ENCODE data around the gene TBC1D2. TPM values are rescaled to one million over a fixed set of nuclear protein-coding genes. Genes with fewer than 3 reads are reported as not detected.

The TBC1D2 gene
- total and polyA plus RNA-seq, 2 donors = 2.5 to 21.2 TPM

DNA sequence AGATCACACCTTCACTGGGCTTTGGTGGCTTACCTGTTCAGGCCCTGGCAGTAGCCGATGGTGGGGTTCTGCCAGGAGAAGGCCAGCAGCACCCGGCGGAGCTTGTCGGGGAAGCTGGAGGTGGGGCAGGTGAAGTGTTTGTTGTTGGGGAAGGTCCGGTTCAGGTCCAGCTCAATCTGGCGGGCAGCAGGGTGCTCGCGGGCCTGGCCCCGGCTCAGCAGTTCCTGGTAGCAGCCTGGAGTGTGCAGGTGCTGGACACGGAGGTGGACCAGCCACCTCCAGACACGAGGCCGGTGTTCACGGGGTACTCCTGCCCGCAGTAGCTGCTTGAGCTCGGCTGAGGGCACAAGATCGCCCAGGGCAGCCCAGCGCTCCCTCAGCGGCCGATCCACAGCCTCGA, 46.8 kb downstream of the TBC1D2 start:
- WGBS = 99% methylated on average over 20 of the region's 20 CpGs
- DNase-seq (ENCODE audit: low read depth in 6 of 9, low spot score in 9 of 9) = no peak
- no peak overlapping the region for H3K27ac ChIP-seq (ENCODE audit: low read depth in 1 of 2, low read length in 1 of 2)
- H3K9me3 ChIP-seq (ENCODE audit: control insufficient read depth in 2 of 2, insufficient read depth in 1 of 2, low read length in 1 of 2) = no peaks in the 10 kb centered on the region
- peaks cover 0 to 6% of the 10 kb centered on the region in 2 donors for H3K4me1 ChIP-seq (ENCODE audit: control insufficient read depth in 2 of 2, insufficient read depth in 2 of 2, low read length in 2 of 2)
- no peaks in the 10 kb centered on the region for H3K27me3 ChIP-seq (ENCODE audit: control insufficient read depth in 2 of 2, insufficient read depth in 1 of 2, low read length in 1 of 2)
- no peak overlapping the region for H3K4me3 ChIP-seq (ENCODE audit: low read length in 2 of 2)
- H3K36me3 ChIP-seq (ENCODE audit: control insufficient read depth in 2 of 2, insufficient read depth in 2 of 2, low read length in 1 of 2) = peaks cover 0 to 9% of the 10 kb centered on the region in 2 donors

DNA sequence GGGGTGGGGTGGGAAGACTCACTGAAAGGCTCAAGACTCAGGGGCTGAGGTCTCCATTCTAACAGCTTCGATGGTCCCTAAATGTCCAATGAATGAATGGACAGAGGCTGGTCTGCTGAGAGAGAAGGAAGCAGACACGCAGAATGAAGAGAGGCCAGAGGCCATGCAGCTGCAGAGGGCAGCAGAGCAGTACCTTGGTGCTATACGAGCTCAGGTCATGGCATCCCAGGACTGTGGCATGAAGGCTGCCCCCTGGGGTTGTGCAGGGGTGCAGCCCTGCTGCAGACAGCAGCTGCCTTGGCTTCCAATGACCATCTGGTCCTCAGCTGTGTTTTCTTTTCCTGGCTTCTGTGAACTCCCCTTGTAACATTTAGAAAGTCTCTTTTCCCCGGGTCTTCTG, 47.8 kb downstream of the TBC1D2 start:
- Histone ChIP-seq H3K9me3 (ENCODE audit: control insufficient read depth in 2 of 2, insufficient read depth in 1 of 2, low read length in 1 of 2) (no peaks in the 10 kb centered on the region), H3K36me3 (ENCODE audit: control insufficient read depth in 2 of 2, insufficient read depth in 2 of 2, low read length in 1 of 2) (peaks cover 0 to 6% of the 10 kb centered on the region in 2 donors), H3K4me1 (ENCODE audit: control insufficient read depth in 2 of 2, insufficient read depth in 2 of 2, low read length in 2 of 2) (peaks cover 0 to 6% of the 10 kb centered on the region in 2 donors), H3K27me3 (ENCODE audit: control insufficient read depth in 2 of 2, insufficient read depth in 1 of 2, low read length in 1 of 2) (no peaks in the 10 kb centered on the region), H3K27ac (ENCODE audit: low read depth in 1 of 2, low read length in 1 of 2) (no peak overlapping the region), H3K4me3 (ENCODE audit: low read length in 2 of 2) (no peak overlapping the region)
- DNase-seq (ENCODE audit: low read depth in 6 of 9, low spot score in 9 of 9) = no peak
- 95% methylated on average over 4 of the region's 4 CpGs for WGBS

GRCh38 chr9:98206754-98207153, 48.7 kb downstream of the TBC1D2 start:
- no peaks in the 10 kb centered on the region for H3K9me3 ChIP-seq (ENCODE audit: control insufficient read depth in 2 of 2, insufficient read depth in 1 of 2, low read length in 1 of 2)
- H3K4me3 ChIP-seq (ENCODE audit: low read length in 2 of 2) = no peak overlapping the region
- peak overlapping the region in 1 of 2 donors; percentile 14 for H3K27ac ChIP-seq (ENCODE audit: low read depth in 1 of 2, low read length in 1 of 2)
- H3K4me1 ChIP-seq (ENCODE audit: control insufficient read depth in 2 of 2, insufficient read depth in 2 of 2, low read length in 2 of 2) = peaks cover 0 to 6% of the 10 kb centered on the region in 2 donors
- peaks cover 0 to 5% of the 10 kb centered on the region in 2 donors for H3K36me3 ChIP-seq (ENCODE audit: control insufficient read depth in 2 of 2, insufficient read depth in 2 of 2, low read length in 1 of 2)
- no peak for DNase-seq (ENCODE audit: low read depth in 6 of 9, low spot score in 9 of 9)
- WGBS = 73% methylated on average over 2 of the region's 2 CpGs
- H3K27me3 ChIP-seq (ENCODE audit: control insufficient read depth in 2 of 2, insufficient read depth in 1 of 2, low read length in 1 of 2) = no peaks in the 10 kb centered on the region

- Histone ChIP-seq H3K27ac (ENCODE audit: low read depth in 1 of 2, low read length in 1 of 2) (no peak overlapping the region), H3K27me3 (ENCODE audit: control insufficient read depth in 2 of 2, insufficient read depth in 1 of 2, low read length in 1 of 2) (no peaks in the 10 kb centered on the region), H3K4me3 (ENCODE audit: low read length in 2 of 2) (no peak overlapping the region), H3K4me1 (ENCODE audit: control insufficient read depth in 2 of 2, insufficient read depth in 2 of 2, low read length in 2 of 2) (peaks cover 0 to 6% of the 10 kb centered on the region in 2 donors), H3K36me3 (ENCODE audit: control insufficient read depth in 2 of 2, insufficient read depth in 2 of 2, low read length in 1 of 2) (peaks cover 0 to 2% of the 10 kb centered on the region in 2 donors), H3K9me3 (ENCODE audit: control insufficient read depth in 2 of 2, insufficient read depth in 1 of 2, low read length in 1 of 2) (no peaks in the 10 kb centered on the region)
- WGBS = 94% methylated on average over 4 of the region's 4 CpGs
- DNase-seq (ENCODE audit: low read depth in 6 of 9, low spot score in 9 of 9) = no peak
Measured at GRCh38 chr9:98204692-98205091, 50.8 kb downstream of the TBC1D2 start.

GRCh38 chr9:98203153-98203552, 52.3 kb downstream of the TBC1D2 start:
- Histone ChIP-seq H3K4me1 (ENCODE audit: control insufficient read depth in 2 of 2, insufficient read depth in 2 of 2, low read length in 2 of 2) (peaks cover 0 to 6% of the 10 kb centered on the region in 2 donors), H3K27ac (ENCODE audit: low read depth in 1 of 2, low read length in 1 of 2) (no peak overlapping the region), H3K4me3 (ENCODE audit: low read length in 2 of 2) (no peak overlapping the region), H3K9me3 (ENCODE audit: control insufficient read depth in 2 of 2, insufficient read depth in 1 of 2, low read length in 1 of 2) (no peaks in the 10 kb centered on the region), H3K36me3 (ENCODE audit: control insufficient read depth in 2 of 2, insufficient read depth in 2 of 2, low read length in 1 of 2) (peaks cover 0 to 6% of the 10 kb centered on the region in 2 donors), H3K27me3 (ENCODE audit: control insufficient read depth in 2 of 2, insufficient read depth in 1 of 2, low read length in 1 of 2) (no peaks in the 10 kb centered on the region)
- no peak for DNase-seq (ENCODE audit: low read depth in 6 of 9, low spot score in 9 of 9)
- 84% methylated on average over 7 of the region's 7 CpGs for whole genome bisulfite sequencing

- WGBS = 98% methylated on average over 5 of the region's 5 CpGs
- no peaks in the 10 kb centered on the region for H3K27me3 ChIP-seq (ENCODE audit: control insufficient read depth in 2 of 2, insufficient read depth in 1 of 2, low read length in 1 of 2)
- DNase-seq (ENCODE audit: low read depth in 6 of 9, low spot score in 9 of 9) = no peak
- H3K9me3 ChIP-seq (ENCODE audit: control insufficient read depth in 2 of 2, insufficient read depth in 1 of 2, low read length in 1 of 2) = no peaks in the 10 kb centered on the region
- no peak overlapping the region for H3K4me3 ChIP-seq (ENCODE audit: low read length in 2 of 2)
- H3K4me1 ChIP-seq (ENCODE audit: control insufficient read depth in 2 of 2, insufficient read depth in 2 of 2, low read length in 2 of 2) = peaks cover 0 to 6% of the 10 kb centered on the region in 2 donors
- H3K27ac ChIP-seq (ENCODE audit: low read depth in 1 of 2, low read length in 1 of 2) = no peak overlapping the region
- peaks cover 0 to 6% of the 10 kb centered on the region in 2 donors for H3K36me3 ChIP-seq (ENCODE audit: control insufficient read depth in 2 of 2, insufficient read depth in 2 of 2, low read length in 1 of 2)
Measured at GRCh38 chr9:98202252-98202651, 53.2 kb downstream of the TBC1D2 start.

DNA sequence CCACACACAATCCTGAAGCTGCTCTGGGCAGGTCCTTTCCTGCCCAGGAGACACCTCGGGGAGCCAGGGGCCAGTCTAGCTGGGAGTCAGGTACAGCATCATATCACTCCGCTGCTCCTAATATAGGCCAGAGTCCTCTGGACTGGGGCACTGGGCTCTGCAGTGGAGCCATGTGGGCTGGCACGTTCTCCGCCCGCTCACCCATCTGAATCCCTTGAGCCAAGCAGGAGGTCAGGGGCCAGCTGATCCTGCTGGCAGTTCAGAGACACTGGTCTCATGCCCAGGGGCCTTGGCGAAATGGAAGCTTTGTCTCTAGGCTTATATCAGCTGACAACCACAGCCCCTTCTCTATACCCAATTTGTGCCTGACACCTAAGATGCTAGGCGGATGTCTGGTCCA, 53.7 kb downstream of the TBC1D2 start:
- no peak for DNase-seq (ENCODE audit: low read depth in 6 of 9, low spot score in 9 of 9)
- Histone ChIP-seq H3K4me1 (ENCODE audit: control insufficient read depth in 2 of 2, insufficient read depth in 2 of 2, low read length in 2 of 2) (peaks cover 0 to 6% of the 10 kb centered on the region in 2 donors), H3K4me3 (ENCODE audit: low read length in 2 of 2) (no peak overlapping the region), H3K9me3 (ENCODE audit: control insufficient read depth in 2 of 2, insufficient read depth in 1 of 2, low read length in 1 of 2) (no peaks in the 10 kb centered on the region), H3K27me3 (ENCODE audit: control insufficient read depth in 2 of 2, insufficient read depth in 1 of 2, low read length in 1 of 2) (no peaks in the 10 kb centered on the region), H3K27ac (ENCODE audit: low read depth in 1 of 2, low read length in 1 of 2) (no peak overlapping the region), H3K36me3 (ENCODE audit: control insufficient read depth in 2 of 2, insufficient read depth in 2 of 2, low read length in 1 of 2) (peaks cover 0 to 6% of the 10 kb centered on the region in 2 donors)
- 96% methylated on average over 7 of the region's 7 CpGs for WGBS

DNA sequence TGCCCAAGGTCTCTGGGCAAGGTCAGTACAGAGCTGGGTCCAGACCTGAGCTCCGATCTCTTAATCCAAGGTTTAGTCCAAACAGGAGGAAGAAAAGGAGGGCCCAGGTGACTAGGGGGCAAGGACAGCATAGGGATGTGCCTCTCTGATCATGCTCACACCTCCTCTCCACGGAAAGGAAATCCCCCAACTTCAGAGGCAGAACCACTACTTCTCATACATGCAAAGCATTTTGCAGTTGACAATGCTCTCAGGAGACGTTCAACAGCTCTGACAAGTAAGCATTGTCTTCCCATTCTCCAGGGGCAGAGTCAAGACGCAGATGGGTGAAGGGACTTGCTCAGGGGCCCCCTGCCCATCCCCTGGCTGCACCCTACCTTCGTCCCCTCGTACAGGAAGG, 54.3 kb downstream of the TBC1D2 start:
- 90% methylated on average over 6 of the region's 6 CpGs for WGBS
- Histone ChIP-seq H3K9me3 (ENCODE audit: control insufficient read depth in 2 of 2, insufficient read depth in 1 of 2, low read length in 1 of 2) (no peaks in the 10 kb centered on the region), H3K27ac (ENCODE audit: low read depth in 1 of 2, low read length in 1 of 2) (no peak overlapping the region), H3K36me3 (ENCODE audit: control insufficient read depth in 2 of 2, insufficient read depth in 2 of 2, low read length in 1 of 2) (peaks cover 0 to 6% of the 10 kb centered on the region in 2 donors), H3K4me1 (ENCODE audit: control insufficient read depth in 2 of 2, insufficient read depth in 2 of 2, low read length in 2 of 2) (peaks cover 0 to 2% of the 10 kb centered on the region in 2 donors), H3K4me3 (ENCODE audit: low read length in 2 of 2) (no peak overlapping the region), H3K27me3 (ENCODE audit: control insufficient read depth in 2 of 2, insufficient read depth in 1 of 2, low read length in 1 of 2) (no peaks in the 10 kb centered on the region)
- DNase-seq (ENCODE audit: low read depth in 6 of 9, low spot score in 9 of 9) = no peak

DNA sequence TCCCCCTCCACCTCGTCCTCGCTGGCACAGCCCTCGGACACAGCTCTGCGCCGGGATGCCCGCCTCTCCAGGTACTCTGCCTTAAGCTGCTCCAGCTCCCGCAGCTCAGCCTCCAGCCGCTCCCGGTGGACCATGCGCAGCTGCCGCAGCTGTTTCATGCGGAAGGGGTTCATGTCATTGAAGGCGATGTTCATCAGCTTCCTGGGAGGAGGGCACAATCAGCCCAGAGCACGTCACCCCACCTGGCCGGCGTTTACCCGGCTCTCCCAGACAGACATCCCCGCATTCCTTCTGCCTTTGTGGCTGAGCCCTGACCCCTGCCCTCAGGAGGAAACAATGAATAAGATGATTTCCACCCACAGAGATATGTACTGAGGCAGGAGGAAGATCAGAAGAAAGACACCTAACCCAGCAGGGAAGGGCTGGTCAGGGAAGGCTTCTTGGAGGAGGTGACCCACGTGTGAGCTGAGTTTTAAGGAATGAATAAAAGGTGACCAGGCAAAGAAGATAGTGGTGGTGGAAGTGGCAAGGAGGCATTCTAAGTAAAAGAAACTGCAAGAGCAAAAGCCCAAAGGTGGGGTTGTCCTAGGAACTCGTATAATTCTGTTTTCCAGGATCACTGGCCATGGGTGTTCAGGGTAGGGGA, 55.9 kb downstream of the TBC1D2 start:
- 94% methylated on average over 20 of the region's 20 CpGs for WGBS
- no peak for DNase-seq (ENCODE audit: low read depth in 6 of 9, low spot score in 9 of 9)
- Histone ChIP-seq H3K4me1 (ENCODE audit: control insufficient read depth in 2 of 2, insufficient read depth in 2 of 2, low read length in 2 of 2) (no peaks in the 10 kb centered on the region), H3K27me3 (ENCODE audit: control insufficient read depth in 2 of 2, insufficient read depth in 1 of 2, low read length in 1 of 2) (no peaks in the 10 kb centered on the region), H3K36me3 (ENCODE audit: control insufficient read depth in 2 of 2, insufficient read depth in 2 of 2, low read length in 1 of 2) (peaks cover 0 to 6% of the 10 kb centered on the region in 2 donors), H3K9me3 (ENCODE audit: control insufficient read depth in 2 of 2, insufficient read depth in 1 of 2, low read length in 1 of 2) (no peaks in the 10 kb centered on the region), H3K27ac (ENCODE audit: low read depth in 1 of 2, low read length in 1 of 2) (no peak overlapping the region), H3K4me3 (ENCODE audit: low read length in 2 of 2) (no peak overlapping the region)
